ENCODE results near the gene TUBB6.

The TUBB6 gene

GRCh38 chr18:12314591-12315305, 6.7 kb downstream of the TUBB6 start:
- no peak for DNase-seq (ENCODE audit: low read depth in 2 of 2)

- no peak for DNase-seq (ENCODE audit: low read depth in 2 of 2)
These were observed 7.4 kb downstream of the TUBB6 start for GRCh38 chr18:12315490-12315889.

- DNase-seq (ENCODE audit: low read depth in 2 of 2), result no peak
These were observed 7.9 kb downstream of the TUBB6 start for GRCh38 chr18:12315911-12316310.

- DNase-seq (ENCODE audit: low read depth in 2 of 2), result no peak
These were observed 9.8 kb downstream of the TUBB6 start for GRCh38 chr18:12317664-12318333.

GRCh38 chr18:12318334-12318697, 10.3 kb downstream of the TUBB6 start:
- no peak for DNase-seq (ENCODE audit: low read depth in 2 of 2)

DNA sequence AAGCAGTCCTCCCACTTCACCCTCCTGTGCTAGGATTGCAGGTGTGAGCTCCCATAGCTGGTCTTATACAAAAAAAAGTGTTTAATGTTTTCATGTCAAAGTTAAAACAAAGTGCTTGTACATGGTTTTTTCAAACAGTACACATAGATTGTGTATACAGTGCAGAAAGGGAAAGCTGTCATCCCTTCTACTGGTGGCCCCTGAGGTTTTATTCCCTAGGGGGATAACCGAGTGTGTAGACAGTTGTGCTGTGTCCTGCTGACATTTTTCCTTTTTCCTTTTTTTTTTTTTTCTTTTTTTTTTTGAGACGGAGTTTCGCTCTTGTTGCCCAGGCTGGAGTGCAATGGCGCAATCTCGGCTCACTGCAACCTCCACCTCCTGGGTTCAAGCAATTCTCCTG, 10.8 kb downstream of the TUBB6 start:
- DNase-seq (ENCODE audit: low read depth in 2 of 2), result no peak

DNA sequence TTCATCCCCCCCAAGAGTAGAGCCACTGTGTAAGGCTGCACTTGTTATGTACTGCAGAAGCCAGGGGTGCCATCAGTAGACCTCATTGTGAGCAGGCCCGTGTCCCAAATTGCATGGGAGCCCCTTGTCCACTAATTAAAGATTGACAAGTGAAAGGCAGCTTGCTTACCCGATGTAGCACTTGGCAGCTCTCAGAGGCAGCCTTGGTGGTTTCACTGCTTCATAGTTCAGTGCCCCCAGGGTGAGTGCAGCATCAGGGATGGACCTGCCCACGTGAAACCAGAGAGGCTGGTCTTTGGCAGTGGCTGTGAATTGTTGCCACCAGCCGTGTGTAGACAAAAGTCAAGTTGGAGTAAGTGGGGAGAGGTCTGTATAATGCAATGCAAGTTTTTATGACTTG, 13.3 kb downstream of the TUBB6 start:
- DNase-seq (ENCODE audit: low read depth in 2 of 2), result no peak

- DNase-seq (ENCODE audit: low read depth in 2 of 2), result no peak
These were observed 17.1 kb downstream of the TUBB6 start for GRCh38 chr18:12324991-12325725.

DNA sequence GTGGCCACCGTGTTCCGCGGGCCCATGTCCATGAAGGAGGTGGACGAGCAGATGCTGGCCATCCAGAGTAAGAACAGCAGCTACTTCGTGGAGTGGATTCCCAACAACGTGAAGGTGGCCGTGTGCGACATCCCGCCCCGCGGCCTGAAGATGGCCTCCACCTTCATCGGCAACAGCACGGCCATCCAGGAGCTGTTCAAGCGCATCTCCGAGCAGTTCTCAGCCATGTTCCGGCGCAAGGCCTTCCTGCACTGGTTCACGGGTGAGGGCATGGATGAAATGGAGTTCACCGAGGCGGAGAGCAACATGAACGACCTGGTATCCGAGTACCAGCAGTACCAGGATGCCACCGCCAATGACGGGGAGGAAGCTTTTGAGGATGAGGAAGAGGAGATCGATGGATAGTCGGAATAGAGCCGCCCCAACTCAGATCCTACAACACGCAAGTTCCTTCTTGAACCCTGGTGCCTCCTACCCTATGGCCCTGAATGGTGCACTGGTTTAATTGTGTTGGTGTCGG, 17.7 kb downstream of the TUBB6 start:
- no peak for DNase-seq (ENCODE audit: low read depth in 2 of 2)

- DNase-seq (ENCODE audit: low read depth in 2 of 2), result no peak
These were observed 18.8 kb downstream of the TUBB6 start for GRCh38 chr18:12326711-12327460.

DNA sequence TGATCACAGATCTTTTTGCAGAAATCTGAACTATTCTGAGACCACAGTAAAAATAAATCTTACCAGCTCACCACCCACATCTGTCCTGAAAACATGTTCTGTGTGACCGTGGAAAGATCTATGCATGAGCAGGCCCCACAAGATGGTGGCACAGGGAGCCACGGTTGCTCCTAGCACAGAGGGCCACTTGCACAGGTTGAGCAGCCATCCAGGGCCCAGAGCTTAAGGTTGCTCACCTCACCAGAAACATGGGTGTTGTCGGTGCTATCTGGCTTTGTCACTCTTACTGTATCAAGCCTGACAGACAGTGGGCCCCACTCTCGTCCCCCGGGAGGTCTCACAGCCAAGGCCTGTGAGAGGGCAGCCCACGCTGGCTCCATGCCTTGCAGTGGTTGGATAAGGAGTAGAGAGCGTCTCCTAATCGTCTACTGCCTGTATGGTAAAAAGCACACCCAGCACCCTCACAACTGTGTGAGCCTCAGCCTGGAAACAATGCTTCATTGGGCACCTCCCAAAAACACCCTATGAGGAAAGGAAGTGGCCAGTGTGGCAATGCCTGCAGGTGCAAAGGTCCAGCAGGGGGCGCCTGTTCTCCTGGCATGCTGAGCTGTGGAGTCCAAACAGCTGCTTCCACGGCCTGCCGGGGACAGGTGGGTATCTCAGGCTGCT, 19.6 kb downstream of the TUBB6 start:
- DNase-seq (ENCODE audit: low read depth in 2 of 2), result peak; percentile 68 to 77

GRCh38 chr18:12328179-12328823, 20.3 kb downstream of the TUBB6 start:
- no peak for DNase-seq (ENCODE audit: low read depth in 2 of 2)

DNA sequence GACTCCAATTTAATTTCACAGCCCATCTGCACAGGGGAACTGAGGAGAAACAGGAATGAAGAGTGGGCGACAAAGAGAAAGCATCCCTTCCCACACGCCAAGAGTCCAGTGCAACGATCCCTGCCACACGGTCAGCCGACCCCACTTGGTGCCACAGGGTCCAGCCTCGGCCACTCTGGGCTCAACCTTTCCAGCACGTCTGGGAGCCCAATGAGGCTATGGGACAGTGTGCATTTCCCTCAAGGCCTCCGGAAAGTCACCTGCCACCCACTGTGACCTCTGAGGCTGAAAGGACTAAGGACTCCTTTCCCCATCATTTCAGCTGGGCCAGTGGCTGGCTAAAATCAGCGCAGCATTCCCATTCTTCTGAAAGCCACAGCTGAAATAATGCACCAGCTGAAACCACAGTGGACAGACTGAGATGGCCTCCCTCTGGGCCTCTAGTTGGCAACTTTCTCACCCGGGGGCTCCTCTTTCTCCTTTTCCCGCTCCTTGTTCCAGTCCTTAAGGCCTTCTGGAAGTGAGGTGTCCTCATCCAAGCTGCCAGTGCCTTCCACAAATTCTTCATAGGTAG, 21.2 kb downstream of the TUBB6 start:
- DNase-seq (ENCODE audit: low read depth in 2 of 2), result no peak

GRCh38 chr18:12330766-12331165, 22.7 kb downstream of the TUBB6 start:
- no peak for DNase-seq (ENCODE audit: low read depth in 2 of 2)

DNA sequence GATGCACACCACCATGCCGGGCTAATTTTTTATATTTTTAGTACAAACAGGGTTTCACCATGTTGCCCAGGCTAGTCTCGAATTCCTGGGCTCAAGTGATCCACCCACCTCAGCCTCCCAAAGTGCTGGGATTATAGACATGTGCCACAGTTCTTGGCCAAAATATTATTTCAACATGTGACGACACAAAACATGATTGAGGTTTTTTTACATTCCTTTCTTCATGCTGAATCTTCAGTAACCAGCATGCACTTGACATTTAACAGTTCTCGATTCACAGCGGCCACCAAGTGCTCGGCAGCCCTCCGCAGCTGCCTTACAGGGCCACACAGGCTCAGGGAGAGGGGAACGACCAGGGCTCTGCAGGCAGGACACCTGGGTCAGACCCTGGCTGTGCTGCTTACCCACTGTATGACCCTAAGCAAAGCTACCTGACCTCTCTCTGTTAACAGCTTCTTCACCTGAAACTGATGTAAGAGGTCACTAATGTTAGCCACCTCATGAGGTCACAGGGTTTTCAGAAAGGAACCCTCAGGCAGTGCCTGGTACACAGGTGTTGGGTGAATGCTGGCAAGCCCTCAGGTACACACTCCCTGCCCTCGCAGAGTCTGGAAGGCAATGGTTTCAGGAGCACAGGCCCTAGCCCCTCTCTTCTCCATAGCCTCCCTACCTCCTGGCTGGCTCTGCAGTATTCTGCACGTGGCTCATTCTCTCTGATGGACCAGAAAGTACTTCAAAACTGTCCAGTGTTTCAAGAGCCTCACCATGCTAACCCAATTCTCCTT, 25.7 kb downstream of the TUBB6 start:
- no peak for DNase-seq (ENCODE audit: low read depth in 2 of 2)

GRCh38 chr18:12334366-12334808, 26.3 kb downstream of the TUBB6 start:
- DNase-seq (ENCODE audit: low read depth in 2 of 2), result no peak

- DNase-seq (ENCODE audit: low read depth in 2 of 2), result no peak
These were observed 26.8 kb downstream of the TUBB6 start for GRCh38 chr18:12334863-12335262.

GRCh38 chr18:12335503-12335902, 27.5 kb downstream of the TUBB6 start:
- no peak for DNase-seq (ENCODE audit: low read depth in 2 of 2)

GRCh38 chr18:12336171-12336613, 28.2 kb downstream of the TUBB6 start:
- no peak for DNase-seq (ENCODE audit: low read depth in 2 of 2)

GRCh38 chr18:12336887-12337286, 28.8 kb downstream of the TUBB6 start:
- DNase-seq (ENCODE audit: low read depth in 2 of 2), result no peak
